ENCODE results near the gene TESPA1. TPM values are rescaled to one million over a fixed set of nuclear protein-coding genes. Genes with fewer than 3 reads are reported as not detected.

Gene TESPA1
- total RNA-seq = 0.55 TPM
- long read RNA-seq = 0 reads

GRCh38 chr12:54984658-54985376 is at the start of gene TESPA1:
TSS of gene TESPA1 (minus strand) at chr12:54984762. CDS start at chr12:54974562, 10,200 bp downstream.
- DNase-seq (peak; percentile 69), ATAC-seq (peak; percentile 71)
- intact Hi-C loops (cut with micrococcal nuclease) = no loop called here

- intact Hi-C loops (cut with micrococcal nuclease) = no loop called here
- ATAC-seq = no peak
- no peak for DNase-seq
Measured at GRCh38 chr12:55034218-55034617, 49.7 kb upstream of the TESPA1 start.

- no peak for ATAC-seq
Measured at GRCh38 chr12:55025508-55025907, 40.9 kb upstream of the TESPA1 start.

GRCh38 chr12:55024575-55024974 is 40.0 kb upstream of the TESPA1 start:
- no peak for ATAC-seq
- DNase-seq = no peak
- intact Hi-C loops (cut with micrococcal nuclease) = no loop called here

More at GRCh38 chr12:55025508-55025907, 40.9 kb upstream of the TESPA1 start:
- intact Hi-C loops (cut with micrococcal nuclease) = no loop called here
- no peak for DNase-seq

- ATAC-seq = peak; percentile 74
- intact Hi-C loops (cut with micrococcal nuclease) = no loop called here
- DNase-seq = peak; percentile 42
Measured at GRCh38 chr12:55019784-55020183, 35.2 kb upstream of the TESPA1 start, which contains the start of gene NEUROD4. TSS of gene NEUROD4 (plus strand) at chr12:55019974. CDS start at chr12:55026440, 6,466 bp downstream.

GRCh38 chr12:55017416-55017925 is 32.9 kb upstream of the TESPA1 start:
- no peak for ATAC-seq
- intact Hi-C loops (cut with micrococcal nuclease) = no loop called here
- DNase-seq = no peak

GRCh38 chr12:55008944-55009585 is 24.5 kb upstream of the TESPA1 start:
- no peak for ATAC-seq
- no peak for DNase-seq
- intact Hi-C loops (cut with micrococcal nuclease) = no loop called here

GRCh38 chr12:55002355-55002754 is 17.8 kb upstream of the TESPA1 start:
- intact Hi-C loops (cut with micrococcal nuclease) = no loop called here
- ATAC-seq (no peak), DNase-seq (no peak)

GRCh38 chr12:55001198-55001868 is 16.8 kb upstream of the TESPA1 start:
- no peak for DNase-seq
- ATAC-seq = no peak

GRCh38 chr12:54998958-54999510 is 14.5 kb upstream of the TESPA1 start:
- ATAC-seq = no peak
- intact Hi-C loops (cut with micrococcal nuclease) = no loop called here
- DNase-seq = no peak

More at GRCh38 chr12:55001198-55001868, 16.8 kb upstream of the TESPA1 start:
- intact Hi-C loops (cut with micrococcal nuclease) = no loop called here

GRCh38 chr12:54997929-54998522 is 13.5 kb upstream of the TESPA1 start:
- intact Hi-C loops (cut with micrococcal nuclease) = no loop called here
- ATAC-seq = no peak
- DNase-seq = no peak

- no peak for DNase-seq
- intact Hi-C loops (cut with micrococcal nuclease) = no loop called here
Measured at GRCh38 chr12:54996205-54996604, 11.6 kb upstream of the TESPA1 start.

GRCh38 chr12:54993181-54993835 is 8.7 kb upstream of the TESPA1 start:
- intact Hi-C loops (cut with micrococcal nuclease) = loop anchor here (1.0 kb wide), 1 partner anchor 80 kb away; no protein-coding TSS in a partner anchor
- ATAC-seq (peak; percentile 61), DNase-seq (no peak)

More at GRCh38 chr12:54996205-54996604, 11.6 kb upstream of the TESPA1 start:
- ATAC-seq = no peak

GRCh38 chr12:54991991-54992375 is 7.4 kb upstream of the TESPA1 start:
- intact Hi-C loops (cut with micrococcal nuclease) = no loop called here
- ATAC-seq = no peak
- DNase-seq = no peak

GRCh38 chr12:54991161-54991990 is 6.8 kb upstream of the TESPA1 start:
- intact Hi-C loops (cut with micrococcal nuclease) = no loop called here
- no peak for ATAC-seq
- no peak for DNase-seq

- DNase-seq (no peak), ATAC-seq (no peak)
- intact Hi-C loops (cut with micrococcal nuclease) = no loop called here
Measured at GRCh38 chr12:54989829-54990228, 5.3 kb upstream of the TESPA1 start.

GRCh38 chr12:54988402-54989054 is 4.0 kb upstream of the TESPA1 start:
- intact Hi-C loops (cut with micrococcal nuclease) = no loop called here
- peak; percentile 95 for DNase-seq
- peak; percentile 95 for ATAC-seq

All from left ventricle myocardium superior (tissue), 1 donor.